ENCODE results near the gene ASB5. TPM values are rescaled to one million over a fixed set of nuclear protein-coding genes. Genes with fewer than 3 reads are reported as not detected.

Gene ASB5
- total RNA-seq, 1 experiment from 2014 or later, result not detected

DNA sequence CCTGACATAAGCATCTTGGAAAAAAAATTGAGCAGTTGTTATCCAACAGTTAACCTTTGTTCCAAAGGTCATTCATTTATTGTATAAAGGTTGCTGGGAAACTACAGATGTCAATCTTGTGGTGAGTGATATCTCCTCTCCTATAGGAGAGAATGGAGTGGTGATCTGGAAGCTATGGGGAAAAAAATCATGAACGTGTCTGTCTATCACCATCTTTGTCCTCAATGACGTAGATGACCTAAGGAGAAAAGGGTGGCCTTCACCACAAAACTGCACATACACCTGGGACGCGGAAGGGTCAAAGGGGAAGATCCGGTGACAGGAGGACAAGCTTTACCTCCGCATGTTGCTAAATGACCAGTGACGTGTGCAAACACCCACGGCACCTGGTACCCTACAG is 27.3 kb downstream of the ASB5 start:
- Histone ChIP-seq H3K9me3 (no peaks in the 10 kb centered on the region), H3K4me3 (ENCODE audit: low read depth, low read length) (no peak overlapping the region), H3K4me1 (no peaks in the 10 kb centered on the region), H3K36me3 (ENCODE audit: control insufficient read depth, insufficient read depth, low read length) (no peaks in the 10 kb centered on the region), H3K27me3 (replicated peaks; ENCODE audit: control insufficient read depth, insufficient read depth, low read length) (no peaks in the 10 kb centered on the region)
- Mint-ChIP-seq H3K9me3 (ENCODE audit: unreplicated experiment) (no peaks in the 10 kb centered on the region), H3K27me3 (ENCODE audit: insufficient read depth, unreplicated experiment) (no peaks in the 10 kb centered on the region), H3K4me1 (ENCODE audit: low read depth, unreplicated experiment) (no peaks in the 10 kb centered on the region), H3K27ac (ENCODE audit: unreplicated experiment) (no peak overlapping the region), H3K4me3 (ENCODE audit: unreplicated experiment) (no peak overlapping the region), H3K36me3 (ENCODE audit: insufficient read depth, unreplicated experiment) (no peaks in the 10 kb centered on the region)
- no peak for DNase-seq
- ChIA-PET CTCF (no interaction called here), POLR2A (no interaction called here)
- TF ChIP-seq, protein P1, sequence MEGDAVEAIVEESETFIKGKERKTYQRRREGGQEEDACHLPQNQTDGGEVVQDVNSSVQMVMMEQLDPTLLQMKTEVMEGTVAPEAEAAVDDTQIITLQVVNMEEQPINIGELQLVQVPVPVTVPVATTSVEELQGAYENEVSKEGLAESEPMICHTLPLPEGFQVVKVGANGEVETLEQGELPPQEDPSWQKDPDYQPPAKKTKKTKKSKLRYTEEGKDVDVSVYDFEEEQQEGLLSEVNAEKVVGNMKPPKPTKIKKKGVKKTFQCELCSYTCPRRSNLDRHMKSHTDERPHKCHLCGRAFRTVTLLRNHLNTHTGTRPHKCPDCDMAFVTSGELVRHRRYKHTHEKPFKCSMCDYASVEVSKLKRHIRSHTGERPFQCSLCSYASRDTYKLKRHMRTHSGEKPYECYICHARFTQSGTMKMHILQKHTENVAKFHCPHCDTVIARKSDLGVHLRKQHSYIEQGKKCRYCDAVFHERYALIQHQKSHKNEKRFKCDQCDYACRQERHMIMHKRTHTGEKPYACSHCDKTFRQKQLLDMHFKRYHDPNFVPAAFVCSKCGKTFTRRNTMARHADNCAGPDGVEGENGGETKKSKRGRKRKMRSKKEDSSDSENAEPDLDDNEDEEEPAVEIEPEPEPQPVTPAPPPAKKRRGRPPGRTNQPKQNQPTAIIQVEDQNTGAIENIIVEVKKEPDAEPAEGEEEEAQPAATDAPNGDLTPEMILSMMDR (IDR thresholded peaks at IDR 0.05; ENCODE audit: insufficient read depth in 1 of 2, low read depth in 1 of 2, low read length in 1 of 2, severe bottlenecking in 1 of 2, unreplicated experiment in 1 of 2), result no peak
- BruUV-seq (replicated peaks), result no TSS peak
- intact Hi-C loops (cut with micrococcal nuclease; ENCODE audit: unreplicated experiment), result no loop called here

DNA sequence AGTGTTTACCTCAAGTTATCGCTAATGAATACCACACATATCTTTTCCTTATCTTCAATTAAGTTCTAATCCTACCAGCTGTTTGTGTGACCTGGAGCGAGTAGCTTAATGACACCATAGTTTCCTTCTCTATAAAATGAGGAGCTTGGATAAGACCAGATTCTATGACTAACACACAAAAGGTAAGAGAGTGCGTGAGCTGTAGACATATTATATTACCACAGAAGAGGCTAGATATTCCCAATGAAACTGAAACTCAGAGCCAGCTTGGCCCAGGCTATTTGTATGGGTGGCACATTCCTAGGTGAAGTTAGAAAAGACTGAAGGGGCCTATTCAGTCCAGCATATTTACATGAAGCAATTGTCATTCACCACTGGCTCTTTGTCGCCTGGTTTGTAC is 30.2 kb downstream of the ASB5 start:
- Mint-ChIP-seq H3K27me3 (ENCODE audit: insufficient read depth, unreplicated experiment) (peaks cover 4% of the 10 kb centered on the region), H3K9me3 (ENCODE audit: unreplicated experiment) (no peaks in the 10 kb centered on the region), H3K36me3 (ENCODE audit: insufficient read depth, unreplicated experiment) (no peaks in the 10 kb centered on the region), H3K4me1 (ENCODE audit: low read depth, unreplicated experiment) (no peaks in the 10 kb centered on the region), H3K27ac (ENCODE audit: unreplicated experiment) (no peak overlapping the region), H3K4me3 (ENCODE audit: unreplicated experiment) (no peak overlapping the region)
- DNase-seq, result no peak
- Histone ChIP-seq H3K4me3 (ENCODE audit: low read depth, low read length) (no peak overlapping the region), H3K9me3 (no peaks in the 10 kb centered on the region), H3K36me3 (ENCODE audit: control insufficient read depth, insufficient read depth, low read length) (no peaks in the 10 kb centered on the region), H3K4me1 (no peaks in the 10 kb centered on the region), H3K27me3 (replicated peaks; ENCODE audit: control insufficient read depth, insufficient read depth, low read length) (no peaks in the 10 kb centered on the region)
- TF ChIP-seq, protein P1 (IDR thresholded peaks at IDR 0.05; ENCODE audit: insufficient read depth in 1 of 2, low read depth in 1 of 2, low read length in 1 of 2, severe bottlenecking in 1 of 2, unreplicated experiment in 1 of 2), result no peak
- ChIA-PET POLR2A (interaction anchor here (0.5 kb wide), 1 partner anchor 41 kb away, joined by 3 read pairs; no protein-coding TSS in a partner anchor), CTCF (no interaction called here)
- intact Hi-C loops (cut with micrococcal nuclease; ENCODE audit: unreplicated experiment), result no loop called here
- no TSS peak for BruUV-seq (replicated peaks)

DNA sequence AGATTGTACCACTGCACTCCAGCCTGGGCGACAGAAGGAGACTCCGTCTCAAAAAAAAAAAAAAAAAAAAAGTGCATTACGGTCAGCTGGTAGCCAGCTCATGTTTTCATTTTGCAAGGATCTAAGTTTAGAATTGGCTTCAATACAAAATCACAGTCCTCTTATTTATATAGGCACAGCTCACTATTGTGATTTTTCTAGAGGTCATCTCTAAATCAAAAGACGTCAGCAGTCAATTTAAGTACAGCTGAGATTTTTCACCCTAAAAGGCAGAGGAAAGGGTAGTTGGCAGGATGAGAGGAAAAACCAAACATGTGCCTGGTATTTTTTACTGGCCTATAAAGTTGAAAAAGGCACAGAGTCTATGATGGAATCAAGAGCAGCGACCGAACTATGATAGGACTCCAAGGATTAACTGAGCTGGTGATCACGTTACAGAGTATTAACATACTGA is 30.8 kb downstream of the ASB5 start:
- Mint-ChIP-seq H3K4me3 (ENCODE audit: unreplicated experiment) (no peak overlapping the region), H3K36me3 (ENCODE audit: insufficient read depth, unreplicated experiment) (no peaks in the 10 kb centered on the region), H3K4me1 (ENCODE audit: low read depth, unreplicated experiment) (no peaks in the 10 kb centered on the region), H3K27me3 (ENCODE audit: insufficient read depth, unreplicated experiment) (peaks cover 4% of the 10 kb centered on the region), H3K27ac (ENCODE audit: unreplicated experiment) (no peak overlapping the region), H3K9me3 (ENCODE audit: unreplicated experiment) (no peaks in the 10 kb centered on the region)
- DNase-seq, result no peak
- H3K36me3 ChIP-seq (ENCODE audit: control insufficient read depth, insufficient read depth, low read length), result no peaks in the 10 kb centered on the region
- no peaks in the 10 kb centered on the region for H3K27me3 ChIP-seq (replicated peaks; ENCODE audit: control insufficient read depth, insufficient read depth, low read length)
- TF ChIP-seq, protein P1 (IDR thresholded peaks at IDR 0.05; ENCODE audit: insufficient read depth in 1 of 2, low read depth in 1 of 2, low read length in 1 of 2, severe bottlenecking in 1 of 2, unreplicated experiment in 1 of 2), result no peak
- H3K4me3 ChIP-seq (ENCODE audit: low read depth, low read length), result no peak overlapping the region
- H3K9me3 ChIP-seq, result no peaks in the 10 kb centered on the region
- intact Hi-C loops (cut with micrococcal nuclease; ENCODE audit: unreplicated experiment), result no loop called here
- POLR2A ChIA-PET, result interaction anchor here (0.5 kb wide), 1 partner anchor 41 kb away, joined by 3 read pairs; no protein-coding TSS in a partner anchor
- CTCF ChIA-PET, result no interaction called here
- no peaks in the 10 kb centered on the region for H3K4me1 ChIP-seq
- no TSS peak for BruUV-seq (replicated peaks)
